Amygdala (tissue), 56 donors: ENCODE measurements around the gene ALOX15.
"Not testable (repeated sequence)": the region's sequence is repeated elsewhere in the genome, so short reads cannot be mapped to it uniquely, and the experiment has no call there.

Experiments
- DNase-seq, 56 donors: peaks; one replicate each; lab custom pipeline; 2025; lab: John Stamatoyannopoulos, UW

The ALOX15 gene

DNA sequence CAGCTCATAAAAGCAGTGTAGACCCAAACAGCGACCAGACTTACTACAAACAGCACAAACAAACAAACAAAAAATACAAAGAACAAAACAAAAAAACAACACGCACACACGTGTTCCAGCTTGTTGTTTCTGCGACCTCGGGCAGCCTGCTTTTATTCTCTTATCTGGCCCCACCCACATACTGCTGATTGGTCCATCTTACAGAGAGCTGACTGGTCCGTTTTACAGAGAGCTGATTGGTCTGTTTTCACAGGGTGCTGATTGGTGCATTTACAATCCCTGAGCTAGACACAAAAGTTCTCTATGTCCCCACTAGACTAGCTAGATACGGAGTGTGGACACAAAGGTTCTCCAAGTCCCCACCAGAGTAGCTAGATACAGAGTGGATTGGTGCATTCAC, 14.5 kb upstream of the ALOX15 start:
- DNase-seq: not testable (repeated sequence)

DNA sequence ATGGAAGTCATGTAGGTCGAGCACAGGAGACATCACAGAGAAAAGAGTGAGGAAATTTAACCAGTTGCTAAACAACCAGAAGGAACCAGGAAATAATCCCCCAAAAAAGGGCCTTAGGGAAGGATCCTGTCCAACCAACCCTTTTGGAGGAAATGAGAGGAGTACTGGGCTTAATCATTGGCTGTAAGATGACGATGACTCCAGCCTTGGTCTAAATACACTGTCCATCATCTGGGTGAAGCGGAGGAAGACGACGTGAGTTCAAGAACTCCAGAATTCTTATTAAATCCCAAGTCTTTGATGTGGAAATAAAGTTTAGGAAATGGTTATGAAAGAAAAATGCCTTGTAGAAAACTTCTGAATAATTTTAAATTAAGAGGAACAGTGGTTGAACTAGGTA, 11.5 kb upstream of the ALOX15 start:
- DNase-seq: no peak

DNA sequence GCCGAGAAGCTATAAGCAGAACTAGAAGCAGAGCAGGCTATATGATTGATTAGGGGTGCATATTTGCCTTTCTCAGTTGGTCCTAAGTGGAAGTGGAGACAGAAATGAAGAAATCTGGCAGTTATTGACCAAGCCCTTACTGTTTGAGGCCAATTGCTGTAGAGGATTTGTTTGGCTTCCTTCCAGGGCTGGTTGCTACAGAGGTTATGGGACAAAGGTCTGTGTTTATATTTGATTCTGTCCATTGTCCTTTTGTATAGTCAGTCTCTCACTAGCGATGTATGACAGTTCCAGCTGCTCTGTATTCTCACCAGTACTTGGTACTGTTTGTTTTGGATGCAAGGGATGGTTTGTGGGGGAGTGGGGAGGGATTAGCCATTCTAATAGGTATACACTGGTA, 7.3 kb upstream of the ALOX15 start:
- DNase-seq: no peak

DNA sequence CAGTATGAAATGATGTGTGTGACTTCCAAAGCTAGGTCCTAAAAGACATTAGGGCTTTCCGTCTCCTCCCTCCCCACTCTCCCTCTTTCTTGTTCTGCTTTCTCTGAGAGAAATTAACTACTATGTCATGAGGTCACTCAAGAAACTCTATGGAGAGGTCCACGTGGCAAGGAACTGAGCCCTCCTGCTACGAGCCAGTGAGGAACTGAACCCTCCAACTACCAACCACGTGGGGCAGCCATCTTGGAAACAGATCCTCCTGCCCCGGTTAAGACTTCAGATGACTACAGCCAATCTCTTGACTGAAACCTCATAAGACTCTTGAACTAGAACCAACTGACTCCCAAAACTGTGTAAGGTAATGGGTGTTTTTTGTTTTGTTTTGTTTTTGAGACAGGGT, 4.2 kb upstream of the ALOX15 start:
- peak in 2 of 56 donors; percentile 7 to 44 for DNase-seq

DNA sequence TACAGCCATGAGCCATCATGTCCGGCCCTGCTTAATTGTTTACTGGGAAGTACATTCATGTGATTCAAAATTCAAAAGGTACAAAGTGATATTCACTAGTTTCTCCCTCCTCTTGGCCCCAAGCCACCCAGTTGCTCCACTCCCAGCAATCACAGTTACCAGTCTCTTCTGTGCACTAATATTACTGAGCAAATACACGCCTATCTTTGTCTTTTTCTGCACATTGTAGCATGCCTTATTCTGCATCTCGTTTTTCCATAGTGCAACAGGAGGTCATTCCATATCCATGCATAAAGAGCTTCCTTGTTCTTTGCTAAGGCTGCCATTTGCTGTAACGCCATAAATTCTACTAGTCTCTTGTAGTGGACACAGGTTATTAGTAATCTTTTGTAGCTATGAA, 2.2 kb upstream of the ALOX15 start:
- no peak for DNase-seq

DNA sequence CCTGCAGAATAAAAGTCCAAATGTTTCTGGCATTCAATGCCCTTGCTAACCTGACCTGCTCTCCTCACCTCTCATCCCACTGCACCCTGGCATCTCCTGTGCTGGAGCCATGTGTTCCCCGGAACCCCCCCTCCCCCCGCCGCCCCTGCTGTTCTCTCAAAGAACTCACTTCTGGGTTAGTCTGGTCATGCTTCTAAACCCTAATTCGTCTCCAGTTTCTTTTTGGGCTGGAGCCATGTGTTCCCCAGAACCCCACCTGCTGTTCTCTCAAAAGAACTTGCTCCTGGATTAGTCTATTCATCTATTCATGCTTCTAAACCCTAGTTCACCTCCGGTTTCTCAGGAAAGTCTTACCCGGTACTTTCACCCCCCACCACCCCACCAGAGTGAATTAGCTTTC, 808 bp upstream of the ALOX15 start:
- DNase-seq: no peak

DNA sequence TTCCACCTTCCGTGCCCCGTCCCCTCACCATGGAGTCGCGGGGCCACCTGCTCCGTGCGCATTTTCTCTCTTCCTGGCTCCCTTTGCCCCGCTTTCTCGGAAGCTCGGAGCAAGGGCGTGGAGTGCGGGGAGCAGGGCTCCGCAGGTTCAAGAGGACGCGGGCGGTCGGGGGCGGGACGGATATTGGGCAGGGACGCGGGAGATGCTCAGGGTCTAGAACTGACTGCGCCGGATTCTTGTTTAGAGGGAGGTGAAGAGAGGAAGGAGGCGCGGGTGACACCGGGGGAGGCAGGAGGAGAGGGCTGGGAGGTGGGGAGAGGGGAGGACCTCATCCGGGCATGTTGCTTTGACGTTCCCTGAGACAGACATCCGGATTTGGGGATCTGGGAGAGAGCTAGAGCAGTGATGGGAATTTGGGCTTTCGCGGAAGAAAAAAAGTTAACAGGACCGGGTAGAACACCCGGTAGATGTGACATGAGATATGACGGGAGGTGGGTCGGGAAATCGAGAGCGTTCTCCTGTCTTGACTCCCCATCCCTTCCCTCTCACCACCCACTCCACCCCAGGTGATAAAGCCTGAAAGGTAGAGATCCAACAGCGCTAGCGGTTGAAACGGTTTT, 799 bp downstream of the ALOX15 start:
- DNase-seq: not testable (repeated sequence)

DNA sequence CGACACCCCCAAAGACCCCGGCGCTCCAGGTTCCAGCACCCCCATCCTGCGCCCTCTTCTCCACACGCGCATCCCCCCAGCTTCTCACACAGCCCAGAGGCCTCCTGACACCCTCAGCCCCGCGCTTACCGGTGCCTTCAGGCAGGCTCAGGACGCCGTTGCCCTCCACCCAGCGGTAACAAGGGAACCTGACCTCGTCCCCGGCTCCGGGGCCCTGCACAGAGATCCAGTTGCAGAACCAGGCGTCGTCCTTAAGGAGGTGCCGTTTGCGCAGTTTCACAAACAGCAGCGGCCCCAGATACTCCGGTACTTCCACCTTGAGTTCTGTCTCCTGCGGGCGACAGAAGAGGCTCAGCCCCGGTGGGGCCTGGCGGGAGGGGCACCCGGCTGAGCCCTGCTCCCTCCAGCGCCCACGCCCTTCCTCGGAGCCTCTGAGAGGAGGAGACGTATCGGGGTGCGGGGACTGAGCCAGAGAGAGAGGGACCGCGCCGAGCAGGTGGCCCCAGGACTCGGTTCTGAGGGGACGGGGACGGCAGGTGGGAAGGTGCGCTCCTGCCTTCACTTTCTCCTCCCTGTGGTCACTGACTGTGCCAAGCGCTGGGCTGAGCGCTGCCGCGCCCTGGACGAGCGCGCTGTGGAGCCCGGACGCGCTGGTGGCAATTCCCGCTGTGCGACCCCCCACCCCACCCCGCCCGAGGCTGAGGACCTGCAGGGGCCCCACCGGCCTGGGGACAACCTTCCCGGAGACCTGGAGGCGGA, 2.0 kb downstream of the ALOX15 start:
- DNase-seq: not testable (repeated sequence)

DNA sequence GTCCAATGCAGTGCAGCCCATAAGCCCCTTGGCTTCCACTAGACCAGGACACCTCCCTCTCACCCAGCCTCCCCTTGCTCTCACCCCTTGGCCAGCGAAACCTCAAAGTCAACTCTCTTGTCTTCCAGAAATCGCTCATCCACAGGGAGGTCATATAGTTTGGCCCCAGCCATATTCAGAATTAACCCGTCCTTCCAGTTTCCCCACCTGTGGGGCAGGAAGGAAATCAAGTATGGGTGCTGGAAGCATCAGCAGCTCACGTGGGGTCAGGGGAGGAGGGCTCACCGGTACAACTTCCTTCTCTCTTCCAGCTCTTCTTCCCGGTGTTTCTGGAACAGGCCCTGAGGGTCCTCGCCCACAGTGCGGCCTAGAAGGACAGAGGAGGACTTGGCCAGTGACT, 2.7 kb downstream of the ALOX15 start:
- DNase-seq: not testable (repeated sequence)

DNA sequence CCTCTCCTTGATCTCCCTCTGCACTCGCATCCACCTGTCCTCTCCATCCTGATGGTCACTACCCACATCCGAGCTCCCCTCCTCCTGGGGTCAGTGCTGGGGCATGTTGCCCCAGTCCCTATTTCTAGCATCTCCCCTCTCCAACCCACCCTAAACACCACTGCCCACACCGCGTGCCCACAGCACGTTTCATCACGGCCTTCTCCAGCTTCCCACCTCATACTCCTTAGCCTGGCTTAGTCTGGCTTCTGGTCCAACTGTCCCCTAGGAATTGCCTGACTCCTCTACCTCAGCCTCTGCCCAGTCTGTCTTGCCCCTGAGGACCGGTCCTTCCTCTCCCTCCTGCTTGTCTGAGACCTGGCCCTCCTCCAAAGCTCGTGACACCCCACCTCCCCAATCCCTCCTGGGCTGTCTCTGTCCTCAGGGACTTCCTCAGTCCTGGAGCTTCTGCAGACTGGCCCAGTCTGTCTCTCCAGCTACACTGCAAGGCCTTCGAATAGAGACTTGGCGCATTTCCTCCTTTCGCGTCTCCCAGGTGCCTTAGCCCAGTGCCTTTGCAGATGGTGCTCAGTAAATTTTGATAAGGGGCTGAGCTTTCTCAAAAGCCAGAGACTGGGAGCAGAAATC, 4.9 kb downstream of the ALOX15 start:
- DNase-seq: no peak

DNA sequence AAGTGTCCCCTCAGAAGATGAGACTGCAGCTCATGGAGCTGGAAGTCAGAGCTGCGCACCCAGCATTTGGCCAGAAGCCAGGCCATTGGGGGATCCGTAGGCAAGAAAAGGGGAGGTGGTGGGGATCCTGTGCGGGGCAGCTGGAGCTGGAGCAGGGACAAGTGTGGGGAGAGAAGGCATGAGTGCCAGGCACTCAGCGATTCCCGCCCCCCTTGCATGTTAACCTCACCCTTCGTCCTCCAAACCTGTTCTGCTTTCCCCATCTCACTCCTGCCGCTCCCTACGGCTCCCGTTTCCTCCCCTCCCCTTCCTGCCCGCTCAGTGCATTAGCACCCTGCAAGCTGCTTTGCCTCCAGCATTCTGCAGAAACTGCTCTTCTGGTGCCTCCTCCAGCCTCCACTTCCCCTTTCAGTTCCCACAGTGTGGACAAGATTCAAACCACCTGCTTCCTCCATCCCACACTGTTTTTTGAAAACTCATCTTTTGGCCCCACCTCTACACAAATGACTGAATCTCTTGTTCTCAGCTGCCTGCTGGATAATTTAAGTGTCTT, 5.6 kb downstream of the ALOX15 start:
- peak in 11 of 56 donors; percentile 4 to 20 (median 11) for DNase-seq

DNA sequence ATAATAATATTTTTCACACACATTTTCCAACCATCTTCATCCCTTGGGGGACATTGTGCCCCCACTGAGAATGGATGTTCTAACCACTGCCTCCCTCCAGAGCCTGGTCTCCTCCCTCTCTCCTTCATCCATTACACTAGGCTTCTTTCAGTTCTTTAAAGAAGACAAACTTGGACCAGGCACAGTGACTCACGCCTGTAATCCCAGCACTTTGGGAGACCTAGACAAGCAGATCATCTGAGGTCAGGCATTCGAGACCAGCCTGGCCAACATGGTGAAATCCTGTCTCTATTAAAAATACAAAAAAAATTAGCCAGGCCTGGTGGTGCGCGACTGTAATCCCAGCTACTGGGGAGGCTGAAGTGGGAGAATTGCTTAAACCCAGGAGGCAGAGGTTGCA, 6.5 kb downstream of the ALOX15 start:
- DNase-seq: no peak

DNA sequence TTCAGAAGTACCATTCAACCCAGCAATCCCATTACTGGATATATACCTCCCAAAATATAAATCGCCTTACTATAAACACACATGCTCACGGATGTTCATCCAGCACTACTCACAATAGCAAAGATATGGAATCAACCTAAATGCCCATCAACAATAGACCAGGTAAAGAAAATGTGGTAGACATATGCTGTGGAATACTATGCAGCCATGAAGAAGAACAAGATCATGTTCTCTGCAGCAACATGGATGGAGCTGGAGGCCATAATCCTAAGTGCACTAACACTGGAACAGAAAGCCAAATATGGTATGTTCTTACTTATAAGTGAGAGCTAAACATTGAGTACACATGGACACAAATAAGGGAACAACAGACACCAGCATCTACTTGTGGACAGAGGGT, 7.8 kb downstream of the ALOX15 start:
- no peak for DNase-seq

DNA sequence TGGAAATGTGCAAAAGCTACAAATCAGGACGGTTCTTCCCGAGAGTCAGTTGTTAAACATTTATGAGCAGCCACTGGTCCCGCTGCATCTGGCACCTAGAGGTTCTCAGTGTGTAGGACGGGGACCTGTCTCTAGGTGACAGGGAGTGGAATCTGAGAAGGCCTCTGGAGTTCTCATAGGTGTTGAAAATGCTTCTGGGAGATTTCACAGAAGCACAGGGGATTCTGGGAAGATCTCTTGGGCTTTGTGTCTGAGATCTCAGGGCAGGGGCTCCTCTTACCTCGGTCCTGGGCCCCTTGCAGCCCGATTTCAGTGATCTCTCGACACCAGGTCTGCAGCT, 8.9 kb downstream of the ALOX15 start:
- no peak for DNase-seq

DNA sequence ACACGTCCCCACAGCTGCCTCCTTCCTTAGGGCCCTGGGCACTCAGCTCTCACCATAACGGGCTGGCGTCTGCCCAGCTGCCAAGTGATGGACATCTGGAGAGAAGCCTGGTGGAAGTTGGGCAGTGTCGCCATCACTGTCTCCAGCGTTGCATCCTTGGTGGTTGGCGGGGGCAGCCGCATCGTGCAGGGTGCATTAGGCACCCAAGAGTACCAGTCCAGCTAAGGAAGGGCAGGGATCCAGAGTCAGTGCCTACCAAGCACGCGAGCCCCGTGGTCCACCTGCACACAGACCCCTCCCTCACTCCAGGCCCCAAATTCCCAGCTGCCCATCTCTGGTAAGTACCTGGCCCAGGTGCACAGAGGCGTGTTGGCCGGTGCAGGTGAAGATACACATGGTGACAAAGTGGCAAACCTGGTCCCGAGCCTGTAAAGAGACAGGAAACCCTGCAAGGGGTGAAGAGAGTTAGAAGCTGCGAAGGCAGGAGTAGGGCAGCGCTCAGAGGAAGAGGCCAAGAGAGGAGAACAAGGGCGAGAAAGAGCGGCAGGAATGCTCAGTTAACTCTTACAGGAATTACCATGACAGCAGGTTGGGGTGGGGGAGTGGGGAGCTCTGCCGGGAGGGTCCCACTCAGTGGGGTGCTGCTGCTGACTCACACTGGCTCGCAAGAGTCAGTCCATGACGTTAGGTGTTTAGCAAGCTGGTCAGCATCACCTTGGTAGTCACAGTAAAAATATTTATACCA, 9.5 kb downstream of the ALOX15 start:
- no peak for DNase-seq

DNA sequence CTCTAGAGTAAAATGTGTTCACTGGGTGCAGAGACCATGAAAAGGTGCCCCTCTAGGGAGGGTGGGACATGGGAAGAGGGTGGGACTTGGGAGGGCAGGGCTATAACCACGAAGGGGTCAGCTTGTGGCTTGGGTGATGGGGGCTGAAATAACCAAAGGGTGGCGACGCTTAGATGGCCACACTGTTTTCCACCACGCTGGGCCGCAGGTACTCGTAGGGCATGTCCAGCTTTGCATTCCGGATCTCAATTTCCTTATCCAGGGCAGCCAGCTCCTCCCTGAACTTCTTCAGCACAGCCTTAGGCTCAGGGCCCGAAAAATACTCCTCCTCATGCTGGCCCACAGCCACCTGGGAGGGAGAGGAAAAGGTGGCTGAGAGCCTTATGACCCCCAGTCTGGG, 10.0 kb downstream of the ALOX15 start:
- DNase-seq: no peak

DNA sequence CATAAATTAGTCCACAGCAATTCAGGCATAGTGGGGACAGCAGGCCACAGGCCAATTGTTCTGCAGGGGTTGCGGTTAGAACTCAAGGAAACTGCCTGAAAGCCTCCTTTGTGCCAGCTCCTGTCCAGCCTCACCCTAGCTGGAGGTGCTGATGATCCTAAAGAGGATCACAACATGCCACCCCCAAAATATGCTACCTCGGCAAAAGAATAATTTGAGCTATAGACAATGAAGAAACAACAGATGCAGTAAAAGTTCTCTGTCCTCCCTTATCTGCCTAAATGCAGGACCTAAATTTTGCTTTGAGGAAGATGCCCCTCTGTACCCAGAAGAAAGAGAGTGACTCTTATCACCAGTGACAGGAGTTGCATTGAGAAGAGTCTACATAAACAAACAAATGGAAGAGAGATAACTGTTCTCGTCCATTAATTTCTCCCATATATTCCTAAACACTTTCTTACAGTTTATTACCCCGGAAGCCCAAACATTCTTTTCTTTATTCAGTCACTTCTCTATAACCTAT, 14.7 kb downstream of the ALOX15 start:
- no peak for DNase-seq

DNA sequence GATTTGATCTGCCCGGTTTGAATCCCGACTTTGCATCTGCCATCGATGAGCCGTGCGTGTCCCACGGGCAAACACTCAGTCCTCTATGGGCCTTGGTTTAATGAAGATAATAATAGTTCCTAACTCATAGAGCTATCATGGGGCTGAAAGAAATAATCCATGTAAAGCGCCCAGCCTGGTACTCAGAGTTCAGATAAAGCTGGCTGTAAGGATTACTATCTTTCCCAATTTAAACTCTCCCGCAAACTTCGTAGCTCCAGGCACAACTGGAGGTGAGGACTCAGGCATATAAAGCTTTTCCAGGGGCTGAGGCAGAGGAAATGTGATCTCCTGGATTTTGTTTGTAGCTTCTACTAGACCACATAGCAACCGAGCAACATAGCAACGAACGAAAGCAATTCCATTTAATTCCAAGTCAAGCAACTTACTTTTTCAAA, 16.3 kb downstream of the ALOX15 start:
- no peak for DNase-seq

DNA sequence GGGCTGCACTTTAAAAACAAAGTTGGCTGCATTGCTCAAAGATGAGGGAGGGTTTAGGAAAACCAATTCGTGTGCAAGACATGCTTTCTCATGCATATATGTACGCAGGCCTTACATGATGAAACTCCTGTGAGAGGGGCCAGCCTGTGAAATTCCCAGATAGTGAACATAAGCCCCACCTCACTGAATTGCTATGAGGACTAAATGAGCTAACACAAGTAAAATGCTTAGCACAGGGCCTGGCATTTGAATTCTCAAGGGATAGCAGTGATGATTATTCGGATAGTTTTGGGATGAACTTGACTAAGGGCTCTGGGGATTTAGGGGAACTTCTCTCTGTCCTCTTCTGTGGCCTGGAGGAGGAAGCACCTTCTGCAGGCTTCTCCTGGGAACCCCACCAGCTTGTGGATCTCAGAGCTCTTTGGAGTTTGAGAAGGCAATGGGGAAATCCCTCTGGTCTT, 17.0 kb downstream of the ALOX15 start:
- DNase-seq: not testable (repeated sequence)

DNA sequence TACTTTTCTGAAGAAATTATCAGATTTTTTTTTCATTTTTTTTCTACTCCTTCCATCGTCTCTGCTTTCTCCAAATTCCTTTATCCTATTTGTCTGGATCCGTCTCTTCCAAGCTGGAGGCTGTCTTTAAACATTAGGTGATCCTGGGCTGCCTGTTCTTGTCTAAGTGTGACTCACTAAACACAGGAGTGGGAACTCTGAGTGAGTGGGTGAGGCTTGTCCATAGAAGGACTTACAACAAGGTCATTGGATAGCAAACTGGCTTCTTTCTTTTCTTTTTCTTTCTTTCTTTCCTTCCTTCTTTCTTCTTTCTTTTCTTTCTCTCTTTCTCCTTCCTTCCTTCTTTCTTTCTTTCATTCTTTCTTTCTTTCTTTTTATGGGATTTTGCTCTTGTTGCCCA, 18.2 kb downstream of the ALOX15 start:
- no peak for DNase-seq

DNA sequence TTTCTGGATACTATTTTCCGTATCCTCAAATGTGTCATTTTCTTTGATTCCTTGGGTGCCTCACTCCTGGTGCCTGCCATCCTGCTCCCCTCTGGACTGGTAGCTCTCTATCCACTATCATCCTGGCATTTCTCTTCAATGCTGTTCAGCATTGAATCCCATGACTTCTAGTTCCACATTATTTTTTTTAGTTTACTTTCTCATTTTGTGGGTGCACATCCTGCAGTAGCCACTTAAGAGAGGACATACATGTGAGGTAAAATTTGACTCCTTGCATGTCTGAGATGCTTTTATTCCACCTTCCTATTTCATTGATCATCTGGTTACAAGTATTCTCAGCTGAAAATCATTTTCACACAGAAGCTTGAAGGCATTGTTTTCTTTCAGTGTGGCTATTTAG, 19.1 kb downstream of the ALOX15 start:
- DNase-seq: no peak
